GM12865 (cell line): ENCODE measurements around the gene NLRP8.

Source experiments
- DNase-seq: peaks from one replicate; pipeline ENCODE4 v3.0.0; 2010; ENCODE audit warnings: low read depth
- H3K4me3 ChIP-seq: 2 replicates; pipeline ENCODE4 v1.5.1; 2011; ENCODE audit warnings: mild to moderate bottlenecking, low read depth, low read length, control low read depth
- CTCF ChIP-seq: IDR thresholded peaks from 2 replicates; pipeline ENCODE4 v1.5.1; 2011; ENCODE audit warnings: low read length, control low read depth, low read depth, inconsistent platforms; ENCODE audit not compliant: insufficient read depth; ENCODE audit errors: missing control alignments

The NLRP8 gene

GRCh38 chr19:55962186-55962585 lies 14.6 kb downstream of the NLRP8 start:
- TF ChIP-seq CTCF, result no peak
- no peak overlapping the region for H3K4me3 ChIP-seq
- no peak for DNase-seq

GRCh38 chr19:55973982-55974381 lies 26.4 kb downstream of the NLRP8 start:
- H3K4me3 ChIP-seq, result no peak overlapping the region
- DNase-seq, result no peak
- TF ChIP-seq CTCF, result no peak

- H3K4me3 ChIP-seq, result no peak overlapping the region
- TF ChIP-seq CTCF, result no peak
- no peak for DNase-seq
These were observed 32.8 kb downstream of the NLRP8 start for GRCh38 chr19:55980415-55980814.

GRCh38 chr19:55985254-55985653 lies 37.6 kb downstream of the NLRP8 start:
- no peak for TF ChIP-seq CTCF

GRCh38 chr19:55986487-55986886 lies 38.9 kb downstream of the NLRP8 start, which contains the start of gene NLRP5:
NLRP5 (plus strand) TSS chr19:55986775.
- H3K4me3 ChIP-seq, result no peak within 1 kb of the TSS
- TF ChIP-seq CTCF, result no peak
- no peak for DNase-seq

More at GRCh38 chr19:55985254-55985653, 37.6 kb downstream of the NLRP8 start:
- DNase-seq, result no peak
- H3K4me3 ChIP-seq, result no peak overlapping the region

GRCh38 chr19:55990831-55991230 lies 43.2 kb downstream of the NLRP8 start:
- no peak overlapping the region for H3K4me3 ChIP-seq
- no peak for TF ChIP-seq CTCF
- DNase-seq, result no peak

GRCh38 chr19:55993492-55993891 lies 45.9 kb downstream of the NLRP8 start:
- no peak overlapping the region for H3K4me3 ChIP-seq
- no peak for DNase-seq

More at GRCh38 chr19:55993492-55993891, 45.9 kb downstream of the NLRP8 start:
- TF ChIP-seq CTCF, result no peak
